MCF 10A (cell line): Measurements from ENCODE around the gene FGF14. TPM values are rescaled to one million over a fixed set of nuclear protein-coding genes. Genes with fewer than 3 reads are reported as not detected.

Experiments used
- BruUV-seq: library from RNA; stranded (reverse); fragments of 400-500 nt; replicated peaks from 2 replicates; lab custom pipeline; 2021; lab: Mats Ljungman, UMichigan
- CTCF ChIA-PET: fragments of 300-600 bp; sonication (Branson Sonifier 250); formaldehyde crosslinking; extraction: SDS; loops from one replicate; lab custom pipeline; 2021; ENCODE audit warnings: antibody characterized with exemption, inconsistent platforms; lab: Yijun Ruan, JAX
- POLR2A ChIA-PET: fragments of 300-600, 350-650 bp; sonication (Branson Sonifier 250); formaldehyde crosslinking; extraction: SDS; loops from one replicate; lab custom pipeline; 2020; ENCODE audit warnings: antibody characterized with exemption, inconsistent platforms; lab: Yijun Ruan, JAX
- DNase-seq: peaks from one replicate; pipeline ENCODE4 v3.0.0-alpha.2; 2018; ENCODE audit not compliant: unreplicated experiment
- H3K27ac Mint-ChIP-seq: one replicate; pipeline ENCODE4 v1.8.0; 2022; ENCODE audit warnings: mild to moderate bottlenecking, low read depth, mixed read lengths; ENCODE audit not compliant: unreplicated experiment
- H3K27me3 Mint-ChIP-seq: one replicate; pipeline ENCODE4 v1.8.0; 2022; ENCODE audit warnings: mixed read lengths; ENCODE audit not compliant: insufficient read depth, unreplicated experiment
- H3K36me3 Mint-ChIP-seq: one replicate; pipeline ENCODE4 v1.8.0; 2022; ENCODE audit warnings: mild to moderate bottlenecking, moderate library complexity, mixed read lengths; ENCODE audit not compliant: insufficient read depth, unreplicated experiment
- H3K4me1 Mint-ChIP-seq: one replicate; pipeline ENCODE4 v1.8.0; 2022; ENCODE audit warnings: mixed read lengths; ENCODE audit not compliant: insufficient read depth, unreplicated experiment
- H3K4me3 Mint-ChIP-seq: one replicate; pipeline ENCODE4 v1.8.0; 2022; ENCODE audit warnings: mild to moderate bottlenecking, moderate library complexity, mixed read lengths; ENCODE audit not compliant: unreplicated experiment
- H3K9me3 Mint-ChIP-seq: one replicate; pipeline ENCODE4 v1.8.0; 2022; ENCODE audit warnings: mixed read lengths; ENCODE audit not compliant: unreplicated experiment
- intact Hi-C: fragments of 100-400 bp; cut with micrococcal nuclease; formaldehyde crosslinking; loops from 2 replicates; pipeline ENCODE4 v1.14.1; 2022
- total RNA-seq: library from RNA; stranded (reverse); gene quantifications from 2 replicates; pipeline ENCODE4 v1.2.3, GENCODE V29; 2022
- TF ChIP-seq, protein P1 (sequence below): fragments of 200-600 bp; IDR thresholded peaks from one replicate; pipeline ENCODE4 v1.8.0; 2022; ENCODE audit warnings: antibody characterized with exemption, mild to moderate bottlenecking; ENCODE audit not compliant: unreplicated experiment

FGF14 gene
- total RNA-seq, 1 experiment from 2014 or later: not detected

GRCh38 chr13:101697745-101698144 lies 704.1 kb downstream of the FGF14 start:
- POLR2A ChIA-PET: no interaction called here
- Mint-ChIP-seq H3K9me3 (no peaks in the 10 kb centered on the region), H3K4me1 (peaks cover 31% of the 10 kb centered on the region), H3K27me3 (no peaks in the 10 kb centered on the region), H3K4me3 (no peak overlapping the region), H3K27ac (no peak overlapping the region), H3K36me3 (no peaks in the 10 kb centered on the region)
- no TSS peak for BruUV-seq
- intact Hi-C loops: no loop called here
- TF ChIP-seq, protein P1, sequence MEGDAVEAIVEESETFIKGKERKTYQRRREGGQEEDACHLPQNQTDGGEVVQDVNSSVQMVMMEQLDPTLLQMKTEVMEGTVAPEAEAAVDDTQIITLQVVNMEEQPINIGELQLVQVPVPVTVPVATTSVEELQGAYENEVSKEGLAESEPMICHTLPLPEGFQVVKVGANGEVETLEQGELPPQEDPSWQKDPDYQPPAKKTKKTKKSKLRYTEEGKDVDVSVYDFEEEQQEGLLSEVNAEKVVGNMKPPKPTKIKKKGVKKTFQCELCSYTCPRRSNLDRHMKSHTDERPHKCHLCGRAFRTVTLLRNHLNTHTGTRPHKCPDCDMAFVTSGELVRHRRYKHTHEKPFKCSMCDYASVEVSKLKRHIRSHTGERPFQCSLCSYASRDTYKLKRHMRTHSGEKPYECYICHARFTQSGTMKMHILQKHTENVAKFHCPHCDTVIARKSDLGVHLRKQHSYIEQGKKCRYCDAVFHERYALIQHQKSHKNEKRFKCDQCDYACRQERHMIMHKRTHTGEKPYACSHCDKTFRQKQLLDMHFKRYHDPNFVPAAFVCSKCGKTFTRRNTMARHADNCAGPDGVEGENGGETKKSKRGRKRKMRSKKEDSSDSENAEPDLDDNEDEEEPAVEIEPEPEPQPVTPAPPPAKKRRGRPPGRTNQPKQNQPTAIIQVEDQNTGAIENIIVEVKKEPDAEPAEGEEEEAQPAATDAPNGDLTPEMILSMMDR: no peak
- CTCF ChIA-PET: no interaction called here
- no peak for DNase-seq

DNA sequence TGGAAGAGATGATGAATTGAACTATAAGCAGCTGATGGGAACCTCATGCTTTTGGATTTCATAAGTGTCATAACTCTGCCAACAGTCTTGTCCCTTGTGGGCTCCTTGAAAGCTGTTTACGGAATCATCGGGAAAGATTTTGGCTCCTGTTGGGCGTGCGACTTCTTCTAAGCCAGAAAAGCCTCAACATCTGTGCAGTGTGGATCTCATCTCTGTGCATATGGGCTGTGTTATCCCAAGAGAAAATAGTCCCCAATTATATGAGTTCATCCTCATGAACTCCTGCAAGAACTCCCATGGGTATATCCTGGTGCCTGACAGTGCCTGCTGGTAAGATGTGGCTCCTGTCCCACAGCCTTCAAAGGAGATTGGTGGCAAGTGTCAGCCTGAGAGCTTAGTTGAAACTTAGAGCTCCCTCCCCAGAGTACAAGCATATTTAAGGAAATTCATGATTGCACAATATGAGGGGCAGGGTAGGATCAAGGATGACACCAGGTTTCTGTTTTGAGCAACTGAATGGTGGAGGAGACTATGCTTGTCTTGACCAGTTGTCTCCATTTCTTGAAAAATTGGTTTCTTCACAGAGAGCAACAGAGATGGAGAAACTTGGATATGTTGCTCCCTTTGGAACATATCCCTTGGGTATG lies 705.9 kb downstream of the FGF14 start:
- TF ChIP-seq, protein P1: no peak
- no peaks in the 10 kb centered on the region for H3K9me3 Mint-ChIP-seq
- peaks cover 34% of the 10 kb centered on the region for H3K4me1 Mint-ChIP-seq
- no peak for DNase-seq
- ChIA-PET CTCF (no interaction called here), POLR2A (interaction anchor here (1.3 kb wide), 1 partner anchor 46 kb away, joined by 3 read pairs; no protein-coding TSS in a partner anchor)
- no peaks in the 10 kb centered on the region for H3K36me3 Mint-ChIP-seq
- H3K4me3 Mint-ChIP-seq: no peak overlapping the region
- H3K27me3 Mint-ChIP-seq: no peaks in the 10 kb centered on the region
- H3K27ac Mint-ChIP-seq: no peak overlapping the region
- no TSS peak for BruUV-seq
- intact Hi-C loops: no loop called here

DNA sequence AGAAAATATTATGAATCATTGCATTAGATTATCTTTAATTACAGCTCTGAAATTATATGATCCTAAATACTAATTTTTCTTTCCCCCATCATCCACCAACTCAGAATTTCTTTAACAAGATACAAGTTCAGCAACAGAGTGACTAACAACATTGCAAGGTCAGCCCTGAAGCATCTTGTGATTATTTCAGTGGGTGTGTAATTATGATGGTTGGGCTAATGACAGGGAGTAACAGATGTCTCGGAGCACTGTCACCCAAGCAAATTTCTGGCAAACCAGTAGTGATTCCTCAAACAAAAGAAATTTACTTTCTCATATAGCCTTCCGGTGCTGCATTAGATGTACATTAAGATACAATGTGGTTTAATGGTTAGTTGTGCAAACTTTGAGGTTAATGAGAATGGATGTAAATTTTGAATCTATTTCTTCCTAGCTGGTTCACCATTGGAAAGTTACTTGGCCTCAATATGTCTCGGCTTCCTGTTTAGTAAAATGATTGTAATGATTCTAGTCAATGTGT lies 710.4 kb downstream of the FGF14 start:
- Mint-ChIP-seq H3K36me3 (no peaks in the 10 kb centered on the region), H3K27me3 (no peaks in the 10 kb centered on the region)

GRCh38 chr13:101690871-101691270 lies 711.0 kb downstream of the FGF14 start:
- H3K36me3 Mint-ChIP-seq: no peaks in the 10 kb centered on the region
- CTCF ChIA-PET: interaction anchor here (0.5 kb wide), 1 partner anchor 384 kb away, joined by 3 read pairs; no protein-coding TSS in a partner anchor
- POLR2A ChIA-PET: interaction anchor here (1.4 kb wide), 1 partner anchor 16 kb away, joined by 5 read pairs; no protein-coding TSS in a partner anchor
- H3K4me3 Mint-ChIP-seq: no peak overlapping the region
- intact Hi-C loops: no loop called here
- BruUV-seq: no TSS peak
- H3K9me3 Mint-ChIP-seq: no peaks in the 10 kb centered on the region
- TF ChIP-seq, protein P1: no peak
- DNase-seq: no peak
- peaks cover 7% of the 10 kb centered on the region for H3K4me1 Mint-ChIP-seq
- H3K27ac Mint-ChIP-seq: no peak overlapping the region
- H3K27me3 Mint-ChIP-seq: no peaks in the 10 kb centered on the region

More for the DNA sequence above, 710.4 kb downstream of the FGF14 start:
- no peak for DNase-seq
- no TSS peak for BruUV-seq
- TF ChIP-seq, protein P1: no peak
- ChIA-PET POLR2A (interaction anchor here (1.4 kb wide), 1 partner anchor 15 kb away, joined by 5 read pairs; no protein-coding TSS in a partner anchor), CTCF (interaction anchor here (0.5 kb wide), 1 partner anchor 384 kb away, joined by 3 read pairs; no protein-coding TSS in a partner anchor)
- peaks cover 7% of the 10 kb centered on the region for H3K4me1 Mint-ChIP-seq
- intact Hi-C loops: no loop called here
- no peak overlapping the region for H3K27ac Mint-ChIP-seq
- no peaks in the 10 kb centered on the region for H3K9me3 Mint-ChIP-seq
- H3K4me3 Mint-ChIP-seq: no peak overlapping the region
